Body of pancreas (tissue), 4 donors: ENCODE results near the gene DMBT1.

Experiments used
- POLR2A ChIP-seq, 3 donors: fragments of 450-650 bp; IDR thresholded peaks; one replicate each; pipeline ENCODE4 v1.6.1; 2016; ENCODE audit warnings: antibody characterized with exemption in 3 of 3, mild to moderate bottlenecking in 2 of 3
- TF ChIP-seq, protein P1 (sequence below), 7 experiments: fragments of 450-650 bp in 4 of 7; fragments of 200-600 bp in 3 of 7; sonication (generic) in 3 of 7; IDR thresholded peaks; one replicate each; pipeline ENCODE4 v1.5.1; 2016 to 2019; ENCODE audit warnings: antibody characterized with exemption in 7 of 7

DNA sequence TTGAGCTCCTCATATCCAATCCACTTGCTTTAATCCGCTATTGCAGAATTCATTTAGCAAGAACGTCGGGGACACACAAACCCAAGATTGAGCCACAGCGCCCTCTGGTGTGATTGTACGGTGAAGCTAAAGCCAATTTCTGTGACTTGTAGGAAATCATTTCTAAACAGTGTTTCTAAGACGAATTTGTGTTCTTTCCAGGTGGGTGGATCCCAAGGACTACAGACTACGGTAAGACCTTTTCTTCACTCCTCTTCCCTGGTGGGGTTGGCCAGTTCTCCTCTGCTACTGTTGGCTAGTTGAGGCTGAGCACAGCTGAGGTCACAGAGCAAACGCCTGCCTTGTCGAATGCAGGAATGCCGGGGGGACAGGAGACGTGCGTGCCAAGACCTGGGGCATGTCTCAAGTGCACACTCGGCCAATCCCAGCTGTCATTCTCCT lies 5.2 kb downstream of the DMBT1 start:
- no peak for TF ChIP-seq POLR2A (IDR thresholded peaks at IDR 0.05)
- TF ChIP-seq, protein P1, sequence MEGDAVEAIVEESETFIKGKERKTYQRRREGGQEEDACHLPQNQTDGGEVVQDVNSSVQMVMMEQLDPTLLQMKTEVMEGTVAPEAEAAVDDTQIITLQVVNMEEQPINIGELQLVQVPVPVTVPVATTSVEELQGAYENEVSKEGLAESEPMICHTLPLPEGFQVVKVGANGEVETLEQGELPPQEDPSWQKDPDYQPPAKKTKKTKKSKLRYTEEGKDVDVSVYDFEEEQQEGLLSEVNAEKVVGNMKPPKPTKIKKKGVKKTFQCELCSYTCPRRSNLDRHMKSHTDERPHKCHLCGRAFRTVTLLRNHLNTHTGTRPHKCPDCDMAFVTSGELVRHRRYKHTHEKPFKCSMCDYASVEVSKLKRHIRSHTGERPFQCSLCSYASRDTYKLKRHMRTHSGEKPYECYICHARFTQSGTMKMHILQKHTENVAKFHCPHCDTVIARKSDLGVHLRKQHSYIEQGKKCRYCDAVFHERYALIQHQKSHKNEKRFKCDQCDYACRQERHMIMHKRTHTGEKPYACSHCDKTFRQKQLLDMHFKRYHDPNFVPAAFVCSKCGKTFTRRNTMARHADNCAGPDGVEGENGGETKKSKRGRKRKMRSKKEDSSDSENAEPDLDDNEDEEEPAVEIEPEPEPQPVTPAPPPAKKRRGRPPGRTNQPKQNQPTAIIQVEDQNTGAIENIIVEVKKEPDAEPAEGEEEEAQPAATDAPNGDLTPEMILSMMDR (IDR thresholded peaks at IDR 0.05), result peak; percentile 74 to 86 (median 83)
